NOMO-1 treated with dmso at 0.1 percent for 144 hours (cell line): ENCODE results near the gene SLC6A6.
"Not testable (repeated sequence)": the region's sequence is repeated elsewhere in the genome, so short reads cannot be mapped to it uniquely, and the experiment has no call there.

Experiments used
- DNase-seq: peaks from one replicate; lab custom pipeline; 2025; ENCODE audit not compliant: unreplicated experiment; lab: John Stamatoyannopoulos, UW

Gene SLC6A6

DNA sequence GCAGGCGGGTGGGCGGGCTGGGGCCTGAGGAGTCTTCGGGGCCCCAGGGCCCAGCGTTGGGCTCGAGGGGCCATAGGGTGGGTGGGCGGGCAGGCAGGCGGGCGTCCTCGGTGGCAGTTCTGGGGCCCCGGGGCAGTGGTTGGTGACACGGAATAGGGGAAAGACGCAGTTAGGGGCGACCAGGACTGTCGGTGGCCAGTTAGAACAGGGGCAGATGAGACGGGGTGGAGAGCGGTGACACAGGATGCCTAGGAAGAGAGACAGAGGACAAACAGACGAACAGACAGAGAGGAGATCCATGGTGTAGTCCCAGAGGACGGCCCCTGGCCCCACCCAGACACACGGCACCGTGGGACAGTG, 101.3 kb downstream of the SLC6A6 start:
- DNase-seq: no peak

DNA sequence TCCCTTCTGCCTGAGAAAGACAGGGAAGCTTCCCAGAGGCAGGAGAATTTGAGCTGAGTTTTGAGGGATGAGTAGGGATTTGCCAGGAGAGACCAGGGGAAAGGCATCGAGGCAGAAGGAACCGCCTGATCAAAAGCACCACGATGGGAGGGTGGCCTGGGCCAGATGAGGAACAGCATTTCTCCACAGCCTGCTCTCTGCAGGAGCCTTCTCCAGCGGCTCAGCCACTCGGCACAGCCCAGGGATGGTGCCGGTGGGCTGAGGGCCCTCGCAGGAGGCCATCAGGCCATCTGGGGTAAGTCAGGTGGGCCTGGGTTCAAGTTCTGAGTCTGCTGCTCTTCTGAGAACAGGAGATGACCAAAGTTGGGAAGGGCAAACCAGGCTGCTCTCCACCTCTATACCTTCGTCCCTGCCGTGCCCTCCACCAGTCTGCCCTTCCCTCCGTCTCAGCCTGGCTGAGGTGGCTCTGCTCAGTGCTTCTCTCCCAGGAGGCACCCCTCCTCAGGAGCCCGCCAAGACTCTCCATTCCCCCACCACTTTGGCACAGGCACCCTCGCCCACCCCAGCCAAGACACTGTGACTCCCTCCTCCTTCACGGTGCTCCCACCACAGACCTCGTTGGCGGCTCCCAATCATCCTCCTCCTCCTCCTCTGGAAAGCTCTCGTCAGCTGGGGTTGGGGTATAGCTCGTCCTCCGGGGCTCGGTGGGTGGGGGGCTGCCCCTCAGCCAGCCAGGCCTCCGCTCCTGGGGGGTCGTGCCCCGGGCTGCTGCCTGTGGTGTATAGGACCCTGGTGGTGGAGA, 102.8 kb downstream of the SLC6A6 start:
- no peak for DNase-seq

DNA sequence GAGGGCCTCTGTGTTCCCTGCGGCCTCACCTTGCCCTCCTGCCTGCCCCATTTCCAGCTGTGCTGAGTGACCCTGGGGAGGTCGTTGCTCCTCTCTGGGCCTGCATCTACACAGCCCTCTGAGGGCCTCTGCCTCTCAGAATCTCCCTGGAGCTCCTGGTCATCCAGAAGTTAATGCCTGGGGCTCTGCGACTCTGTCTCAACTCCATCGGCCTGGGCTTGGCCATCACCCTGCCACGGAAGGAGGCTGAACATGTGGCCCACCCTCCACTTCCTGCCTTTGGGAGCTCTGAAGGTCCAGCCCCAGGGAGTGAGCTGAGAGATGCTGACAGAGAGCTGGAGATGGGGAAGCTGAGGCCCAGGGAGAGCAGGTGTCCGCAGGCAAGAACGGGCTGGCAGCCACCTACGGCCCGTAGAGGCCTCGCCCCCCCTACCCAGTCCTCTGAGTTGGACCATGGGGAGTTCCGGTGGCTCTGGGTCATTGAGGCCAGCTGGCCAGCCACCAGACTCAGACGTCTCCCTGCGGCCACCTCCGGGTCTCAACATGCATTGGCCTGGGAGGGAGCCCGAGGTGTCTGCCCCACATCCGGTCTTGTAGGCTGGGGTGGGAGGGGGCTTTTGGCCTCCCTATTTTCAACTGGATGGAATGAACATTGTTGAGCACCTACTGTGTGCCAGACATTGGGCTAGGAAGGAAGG, 103.5 kb downstream of the SLC6A6 start:
- no peak for DNase-seq

DNA sequence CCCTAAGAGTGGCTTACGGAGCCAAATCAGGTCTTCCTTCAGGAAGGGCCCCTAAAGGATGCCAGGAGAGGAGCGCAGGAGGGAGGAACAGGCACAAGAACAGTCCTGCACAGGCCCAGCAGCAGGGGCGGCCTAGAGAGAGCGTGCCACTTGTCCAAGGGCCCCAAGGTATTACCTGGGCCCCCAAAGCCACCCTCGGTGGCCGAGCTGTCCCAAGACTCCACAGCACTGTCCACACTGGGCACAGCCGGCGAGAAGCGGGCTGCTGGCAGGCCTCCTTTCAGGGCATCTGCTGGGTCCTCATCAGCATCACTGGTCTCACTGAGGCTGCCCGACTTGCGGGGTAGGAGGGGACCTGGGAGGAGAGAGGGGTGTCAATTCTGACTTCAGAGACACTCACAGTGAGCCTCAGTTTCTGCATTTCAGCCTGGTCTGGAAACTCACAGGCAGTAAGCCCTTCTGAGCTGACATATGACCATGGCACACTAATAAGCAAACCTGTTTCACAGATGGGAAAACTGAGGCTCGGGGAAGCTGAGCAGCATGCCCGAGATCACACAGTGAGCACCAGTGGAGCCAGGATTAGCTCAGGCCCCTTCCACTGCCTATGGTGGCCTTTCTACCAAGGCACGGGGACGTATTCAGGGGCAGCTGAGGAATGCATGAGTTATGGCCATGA, 104.4 kb downstream of the SLC6A6 start:
- DNase-seq: no peak

DNA sequence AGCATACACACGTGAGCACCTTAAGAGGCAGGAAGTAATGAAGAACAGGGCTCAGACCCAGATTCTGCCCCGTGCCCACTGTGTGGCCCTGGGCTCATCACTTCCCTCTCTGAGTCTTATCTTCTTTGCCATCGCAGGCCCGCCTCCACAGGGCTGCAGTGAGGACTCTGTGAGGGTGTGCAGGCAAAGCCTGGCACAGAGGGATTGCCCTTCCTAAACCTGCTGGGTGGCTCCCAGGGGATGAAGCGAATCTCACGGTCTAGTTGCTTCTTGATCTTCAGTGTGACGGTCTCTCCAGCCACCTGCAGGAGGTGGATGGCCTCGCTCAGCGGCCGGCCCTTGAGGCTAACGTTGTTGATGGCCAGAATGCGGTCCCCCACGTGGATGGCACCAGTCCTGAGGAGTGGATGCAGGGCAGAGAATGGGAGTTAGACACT, 104.9 kb downstream of the SLC6A6 start:
- DNase-seq: no peak

DNA sequence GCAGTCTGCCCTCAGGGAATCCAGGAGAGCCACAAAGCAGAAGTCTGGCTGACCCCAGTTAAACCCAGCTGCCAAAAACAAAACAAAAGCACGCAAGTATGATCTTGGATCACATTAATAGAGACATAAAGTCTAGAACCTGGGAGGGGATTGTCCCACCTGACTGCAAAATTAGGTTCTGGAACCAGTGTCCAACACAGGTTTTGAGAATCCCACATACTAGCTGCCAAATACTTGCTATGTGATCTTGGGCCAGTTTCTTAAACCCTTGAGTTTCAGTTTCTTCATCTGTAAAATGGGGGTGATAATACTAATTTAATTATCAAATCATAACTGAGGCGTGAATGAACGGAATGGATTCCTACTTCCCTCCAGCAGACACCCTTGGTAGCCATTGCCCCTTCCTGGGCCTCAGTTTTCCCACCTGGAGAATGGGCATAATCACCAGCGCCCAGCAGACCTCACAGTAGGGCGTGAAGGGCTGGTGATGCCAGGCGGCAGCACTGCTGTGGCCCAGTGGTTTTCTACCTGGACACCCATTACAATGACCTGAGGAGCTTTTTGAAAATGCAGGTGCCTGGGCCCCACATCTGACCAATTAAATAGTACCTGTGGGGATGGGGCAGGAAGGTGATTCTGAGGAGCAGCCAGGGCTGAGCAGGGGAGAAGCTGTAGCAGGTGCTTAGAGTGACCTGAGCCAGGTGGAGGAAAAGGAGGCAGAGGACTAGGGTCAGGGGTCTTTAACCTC, 105.5 kb downstream of the SLC6A6 start:
- no peak for DNase-seq

DNA sequence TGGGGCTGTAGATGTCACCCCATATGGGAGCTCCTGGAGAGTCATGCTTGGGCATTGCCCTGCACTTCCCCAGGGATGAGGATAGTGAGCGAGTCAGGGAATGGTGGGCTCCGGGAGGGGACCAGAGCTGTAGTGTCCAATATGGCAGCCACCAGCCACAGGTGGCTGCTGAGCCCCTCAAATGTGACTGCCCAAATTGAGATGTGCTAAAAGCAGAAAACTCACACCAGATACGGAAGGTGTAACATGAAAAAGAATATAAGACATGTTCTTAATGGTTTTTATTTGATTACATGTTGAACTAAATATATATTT, 106.1 kb downstream of the SLC6A6 start:
- DNase-seq: no peak

DNA sequence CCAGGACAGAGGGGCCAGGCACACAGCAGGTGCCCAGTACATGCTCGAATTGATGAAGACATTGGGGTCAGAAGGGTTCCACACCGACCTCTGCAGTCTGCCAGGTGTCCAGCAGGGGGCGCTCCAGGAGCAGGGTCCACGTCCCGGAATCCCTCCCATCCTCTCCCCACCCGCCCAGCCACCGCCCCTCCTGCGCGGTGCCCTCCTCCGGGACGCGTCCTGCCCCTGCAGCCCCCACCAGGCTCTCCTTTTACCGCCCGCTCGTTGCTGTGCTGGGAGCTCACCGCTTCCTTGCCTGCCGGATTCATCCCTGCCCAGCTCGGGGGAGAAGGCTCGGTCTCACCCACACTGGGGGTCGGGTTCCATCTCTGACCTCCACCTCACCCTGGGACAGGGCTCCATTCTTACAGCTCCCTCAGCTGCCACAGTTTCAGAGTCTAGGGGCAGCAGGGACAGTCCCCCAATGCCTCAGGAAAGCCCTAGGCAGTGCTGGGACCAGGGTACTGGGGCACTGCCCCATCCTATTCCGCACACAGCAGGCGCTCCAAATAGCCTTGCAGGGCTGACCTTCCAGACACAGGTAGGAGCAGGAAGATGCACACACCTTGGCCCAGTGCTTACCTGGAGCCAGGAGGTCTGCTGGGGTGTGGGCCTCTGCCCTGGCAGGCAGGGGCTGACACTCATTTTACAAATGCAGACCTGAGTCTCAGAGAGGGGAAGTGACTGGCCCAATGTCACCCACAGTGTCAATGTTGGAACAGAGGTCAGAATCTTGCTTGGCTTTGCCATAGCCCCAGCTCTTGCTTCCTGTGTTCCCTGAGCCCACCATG, 106.8 kb downstream of the SLC6A6 start:
- no peak for DNase-seq

DNA sequence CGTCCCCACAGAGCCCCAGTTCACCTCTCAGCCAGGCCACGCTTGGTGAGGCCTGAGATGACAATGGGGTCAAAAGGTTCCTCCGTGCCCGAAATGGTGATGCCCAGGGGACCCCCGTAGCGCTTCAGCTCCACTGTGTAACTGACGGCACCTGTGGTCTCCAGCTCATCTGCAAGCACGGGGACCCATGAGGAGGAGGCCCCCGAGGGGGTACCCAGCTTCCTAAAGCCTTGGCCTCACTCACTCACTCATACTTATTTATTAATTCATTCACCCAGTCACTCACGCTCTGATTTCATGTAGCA, 107.3 kb downstream of the SLC6A6 start:
- DNase-seq: no peak

DNA sequence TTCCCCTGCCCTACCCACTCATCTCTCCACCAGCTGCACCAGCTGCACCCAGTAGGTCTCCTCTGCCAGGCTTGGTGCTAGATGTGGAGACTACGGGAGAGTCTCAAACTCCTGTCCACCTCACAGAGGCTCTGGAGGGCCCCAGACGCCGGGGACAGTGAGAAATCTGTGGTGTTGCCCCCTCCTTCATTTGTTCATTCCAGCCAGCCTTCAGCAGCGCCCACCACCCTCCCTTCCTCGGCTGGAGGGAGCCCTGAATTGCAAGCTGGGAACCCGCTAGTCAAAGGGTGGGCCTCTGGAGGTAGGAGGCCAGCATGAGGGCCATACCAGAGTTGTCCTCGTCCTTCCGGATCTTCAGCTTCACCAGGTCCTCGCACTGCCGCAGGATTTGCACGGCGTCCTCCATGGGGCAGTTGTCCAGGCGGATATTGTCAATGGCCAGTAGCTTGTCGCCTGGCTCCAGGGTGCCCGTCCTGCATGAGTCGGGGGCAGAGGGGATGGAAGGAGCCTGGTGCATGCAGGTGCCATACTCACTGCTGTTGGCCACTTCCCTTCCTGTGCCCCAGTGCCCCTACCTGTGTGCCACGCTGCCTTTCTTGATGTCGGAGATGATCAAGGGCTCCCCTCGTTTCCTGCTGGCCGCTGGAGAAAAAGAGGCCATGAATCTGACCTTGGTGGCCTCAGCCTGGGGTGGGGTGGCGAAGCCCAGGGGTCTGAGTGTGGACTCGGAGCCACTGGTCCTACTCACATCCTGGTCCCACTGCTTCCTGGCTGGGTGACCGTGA, 108.6 kb downstream of the SLC6A6 start:
- DNase-seq: no peak

DNA sequence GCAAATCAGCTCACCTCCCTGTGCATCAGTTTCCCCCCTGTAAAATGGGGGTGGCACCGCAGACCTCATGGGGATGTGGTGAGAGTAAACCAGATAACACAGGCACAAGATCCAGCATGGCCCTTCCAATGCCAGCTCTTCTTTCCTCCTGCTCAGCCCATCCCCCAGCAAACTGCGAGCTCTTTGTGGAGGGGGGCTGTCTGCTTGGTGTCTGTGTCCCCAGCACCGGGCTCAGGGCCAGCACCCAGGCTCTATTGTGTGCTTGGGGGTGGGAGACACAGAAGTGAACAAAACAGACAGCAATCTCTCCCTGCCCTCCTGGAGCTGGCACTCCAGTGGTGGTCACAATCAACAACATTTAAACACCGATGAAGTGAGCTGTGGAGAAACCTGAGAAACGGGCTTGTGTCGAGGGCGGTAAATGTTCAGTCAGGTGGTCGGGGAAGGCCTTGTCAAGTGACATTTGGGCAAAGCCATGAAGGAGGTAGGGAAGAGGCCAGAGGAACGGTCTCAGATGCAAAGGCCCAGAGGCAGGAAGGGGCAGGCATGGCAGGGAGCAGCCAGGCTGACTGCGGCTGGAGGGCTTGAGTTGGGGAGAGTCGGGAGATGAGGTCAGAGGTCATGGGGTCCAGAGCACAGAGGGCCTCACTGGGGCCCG, 109.3 kb downstream of the SLC6A6 start:
- DNase-seq: no peak

DNA sequence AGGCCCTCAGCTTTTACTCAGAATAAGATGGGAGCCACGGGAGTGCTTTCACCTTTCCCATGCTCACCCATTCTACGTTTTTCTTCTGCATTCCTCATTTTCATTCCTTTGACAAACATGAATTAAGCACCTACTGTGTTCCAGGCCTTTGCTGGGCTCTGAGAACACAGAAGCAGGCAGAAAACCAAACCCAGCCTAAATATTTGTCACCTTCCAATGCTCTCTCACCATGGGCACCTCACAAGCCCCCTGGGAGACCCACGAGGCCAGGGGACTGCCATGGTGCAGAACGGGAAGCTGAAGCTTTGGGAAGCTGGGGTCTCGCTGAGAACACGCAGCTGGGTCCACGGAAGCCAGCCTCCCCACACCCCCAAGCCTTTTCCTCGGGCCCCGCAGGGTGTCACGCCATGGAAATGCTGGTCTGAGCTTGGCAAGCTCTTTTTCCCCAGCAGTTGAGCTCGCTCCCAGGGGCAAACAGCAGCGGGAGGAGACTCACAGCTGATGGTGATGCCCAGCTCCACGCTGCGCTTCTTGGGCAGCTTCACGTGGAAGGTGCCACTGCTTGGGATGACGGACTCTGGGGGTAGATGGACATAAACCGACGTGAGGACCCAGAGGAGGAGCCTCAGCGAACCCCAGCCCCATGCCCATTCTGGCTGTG, 110.0 kb downstream of the SLC6A6 start:
- DNase-seq: no peak

DNA sequence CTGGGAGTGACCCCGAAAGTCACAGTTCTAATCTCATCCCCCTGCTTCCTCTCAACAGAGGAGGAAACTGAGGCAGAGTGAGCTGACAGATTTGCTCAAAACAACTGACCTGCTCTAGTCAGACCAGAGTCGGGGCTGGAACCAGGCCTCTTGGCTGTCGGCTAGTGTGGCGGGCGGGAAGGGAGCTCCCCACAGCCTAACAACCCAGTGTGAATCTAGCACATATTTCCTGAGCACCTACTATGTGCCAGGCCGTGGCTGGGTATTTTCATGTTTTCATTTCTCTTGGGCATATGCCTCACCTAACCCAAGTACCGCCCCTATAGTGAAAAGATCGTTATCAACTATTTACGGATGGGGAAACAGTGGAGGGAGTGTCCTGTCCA, 110.5 kb downstream of the SLC6A6 start:
- DNase-seq: no peak

DNA sequence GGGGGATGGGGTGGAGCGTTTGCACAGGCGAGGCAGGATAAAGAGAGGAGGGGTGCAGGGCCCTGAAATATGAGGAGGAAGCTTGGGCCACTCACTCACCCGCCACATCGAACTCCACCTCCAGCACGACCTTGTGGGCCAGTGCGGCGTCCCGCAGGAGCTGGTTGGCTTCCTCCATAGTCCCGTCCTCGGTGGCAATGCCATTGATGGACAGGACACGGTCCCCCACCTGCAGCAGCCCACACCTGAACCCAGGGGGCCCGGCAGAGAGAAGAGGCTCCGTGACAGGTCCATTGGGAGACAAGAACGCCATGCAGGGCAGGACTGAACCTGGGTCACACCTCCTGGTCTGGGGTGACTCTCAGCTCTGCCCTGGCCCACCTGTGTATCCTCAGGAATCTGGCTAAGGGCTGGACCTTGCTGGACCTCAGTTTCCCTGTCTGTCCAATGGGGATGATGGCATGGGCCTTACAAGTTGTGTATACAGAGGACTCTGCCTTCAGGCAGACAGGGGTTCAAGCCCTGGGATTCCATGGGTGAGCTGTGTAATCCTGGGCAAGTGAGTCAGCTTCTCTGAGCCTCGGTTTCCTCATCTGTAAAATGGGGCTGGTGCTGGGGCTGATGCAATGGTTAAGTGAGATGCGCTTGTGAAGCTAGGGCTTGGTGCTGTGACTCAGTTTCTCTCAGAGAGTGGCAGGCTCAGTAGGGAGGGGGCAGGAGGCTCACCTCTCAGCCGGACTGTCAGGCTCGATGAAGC, 111.3 kb downstream of the SLC6A6 start:
- no peak for DNase-seq

DNA sequence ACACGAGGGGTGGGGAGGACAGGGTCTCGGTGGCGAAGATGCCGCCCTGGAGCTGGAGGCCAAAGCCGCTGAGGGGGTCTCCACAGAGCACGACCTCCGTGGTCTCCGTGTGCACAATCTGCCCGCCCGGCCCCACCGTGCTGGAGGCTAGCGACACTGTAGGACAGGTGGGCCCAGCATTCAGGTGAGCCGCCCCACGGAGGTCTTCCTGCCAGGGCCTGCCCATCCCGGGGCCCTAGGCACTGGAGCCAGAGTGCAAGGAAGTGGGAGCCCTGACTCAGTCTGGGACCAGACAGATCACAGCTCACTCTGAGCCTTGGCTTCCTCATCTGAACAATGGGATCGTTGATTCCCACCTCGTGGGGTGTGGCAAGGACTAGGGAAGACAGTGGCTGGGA, 111.9 kb downstream of the SLC6A6 start:
- no peak for DNase-seq

DNA sequence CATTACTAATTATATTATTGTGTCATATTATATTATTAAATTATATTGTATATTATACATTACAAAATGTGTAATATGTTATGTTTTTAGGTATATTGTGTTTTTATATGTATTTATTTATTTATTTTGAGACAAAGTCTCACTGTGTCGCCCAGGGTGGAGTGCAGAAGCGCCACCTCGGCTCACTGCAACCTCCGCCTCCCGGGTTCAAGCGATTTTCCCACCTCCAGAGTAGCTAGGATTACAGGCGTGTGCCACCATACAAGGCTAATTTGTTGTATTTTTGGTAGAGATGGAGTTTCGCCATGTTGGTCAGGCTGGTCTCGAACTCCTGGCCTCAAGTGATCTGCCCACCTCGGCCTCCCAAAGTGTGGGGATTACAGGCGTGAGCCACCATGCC, 113.1 kb downstream of the SLC6A6 start:
- DNase-seq: not testable (repeated sequence)

DNA sequence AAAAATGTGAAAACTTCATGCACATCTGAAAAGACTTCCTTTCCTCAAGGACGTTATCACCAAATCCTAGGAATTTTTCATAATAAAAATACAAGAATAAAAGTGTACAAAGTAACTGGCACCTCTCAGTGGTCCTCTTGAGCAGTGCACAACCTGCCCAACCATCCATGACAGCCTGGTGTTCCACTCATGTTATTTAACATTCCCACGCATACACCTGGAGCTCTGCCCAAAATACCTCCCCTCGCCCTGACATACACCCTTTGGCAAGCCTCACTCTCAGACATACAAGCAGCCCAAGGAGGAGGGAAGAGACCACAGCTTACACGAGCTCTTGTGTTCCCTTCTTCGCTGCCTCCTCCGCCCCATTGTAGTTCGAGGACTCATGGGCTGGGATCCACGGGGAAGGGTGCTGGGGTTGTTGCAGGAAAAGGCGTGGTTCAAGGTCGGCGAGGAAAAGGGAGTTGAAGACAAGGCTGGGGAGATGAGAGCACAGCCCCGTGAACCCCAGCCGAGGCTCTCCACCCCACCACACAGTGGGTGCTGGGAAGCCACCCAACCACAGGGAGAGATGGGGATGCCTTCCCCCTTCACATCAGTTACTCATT, 114.4 kb downstream of the SLC6A6 start:
- DNase-seq: no peak
